H1 (cell line): Measurements from ENCODE around the gene LAMA4. TPM values are rescaled to one million over a fixed set of nuclear protein-coding genes. Genes with fewer than 3 reads are reported as not detected.

Experiments
- CTCF ChIA-PET: fragments of 300-600 bp; sonication (Branson Sonifier 250); formaldehyde crosslinking; loops from one replicate; lab custom pipeline; 2021; ENCODE audit not compliant: partially characterized antibody; lab: Charles Lee
- POLR2A ChIA-PET: fragments of 300-600 bp; sonication (Branson Sonifier 250); formaldehyde crosslinking; loops from one replicate; lab custom pipeline; 2021; ENCODE audit warnings: inconsistent platforms; ENCODE audit not compliant: partially characterized antibody; lab: Charles Lee
- DNase-seq, 2 experiments: peaks; one replicate each; pipeline versions ENCODE4 v3.0.0 to v3.0.0-alpha.2; 2010 to 2022; ENCODE audit warnings: low spot score in 2 of 2, low read depth in 1 of 2, mixed read lengths in 1 of 2
- FAIRE-seq: peaks from 2 replicates; lab custom pipeline; 2011; peaks lifted over from hg19 to GRCh38; lab: Jason Lieb, UNC
- H2AFZ ChIP-seq: 2 replicates; pipeline ENCODE4 v1.8.1; 2012; ENCODE audit warnings: low read length, inconsistent platforms
- H2AK5ac ChIP-seq: 2 replicates; pipeline ENCODE4 v1.6.1; 2013; ENCODE audit warnings: low read depth, low read length
- H2BK120ac ChIP-seq: replicated peaks from 2 replicates; pipeline ENCODE3; 2013; ENCODE audit warnings: low read depth, low read length, inconsistent platforms
- H2BK12ac ChIP-seq: 2 replicates; pipeline ENCODE4 v1.6.1; 2013; ENCODE audit warnings: low read depth, low read length
- H2BK15ac ChIP-seq: 2 replicates; pipeline ENCODE4 v1.6.1; 2013; ENCODE audit warnings: low read length
- H2BK20ac ChIP-seq: 2 replicates; pipeline ENCODE4 v1.6.1; 2013; ENCODE audit warnings: low read length
- H2BK5ac ChIP-seq: 2 replicates; pipeline ENCODE4 v1.6.1; 2013; ENCODE audit warnings: low read depth, low read length
- H3K14ac ChIP-seq: 2 replicates; pipeline ENCODE4 v1.6.1; 2013; ENCODE audit warnings: inconsistent platforms; ENCODE audit not compliant: insufficient read length
- H3K18ac ChIP-seq: 2 replicates; pipeline ENCODE4 v1.6.1; 2013; ENCODE audit warnings: low read length; ENCODE audit errors: extremely low read depth
- H3K23ac ChIP-seq: 2 replicates; pipeline ENCODE4 v1.6.1; 2013; ENCODE audit warnings: inconsistent platforms; ENCODE audit not compliant: insufficient read length
- H3K23me2 ChIP-seq: 2 replicates; pipeline ENCODE4 v1.6.1; 2013; ENCODE audit warnings: low read depth, low read length
- H3K27ac ChIP-seq: 2 replicates; pipeline ENCODE4 v1.6.1; 2011; ENCODE audit warnings: low read depth, low read length, inconsistent platforms
- H3K27me3 ChIP-seq, 4 experiments: replicated peaks in 1 of 4; 1 replicate in 1 of 4; 2 replicates in 3 of 4; pipeline versions ENCODE4 v1.6.1 to v1.8.1; 2011 to 2013; ENCODE audit warnings: low read length in 3 of 4, mild to moderate bottlenecking in 3 of 4, inconsistent platforms in 2 of 4, mixed read lengths in 2 of 4, moderate library complexity in 1 of 4; ENCODE audit not compliant: control insufficient read depth in 3 of 4, insufficient read depth in 3 of 4; ENCODE audit errors: extremely low read depth in 1 of 4
- H3K36me3 ChIP-seq, 4 experiments: 2 replicates each; pipeline versions ENCODE4 v1.6.1 to v1.8.1; 2011 to 2013; ENCODE audit warnings: mild to moderate bottlenecking in 4 of 4, low read length in 3 of 4, moderate library complexity in 2 of 4, control low read depth in 1 of 4, inconsistent platforms in 1 of 4; ENCODE audit not compliant: insufficient read depth in 4 of 4, control insufficient read depth in 2 of 4
- H3K4ac ChIP-seq: replicated peaks from 2 replicates; pipeline ENCODE3; 2013; ENCODE audit warnings: low read length, low read depth, mixed read lengths, inconsistent platforms; ENCODE audit not compliant: insufficient read length
- H3K4me1 ChIP-seq, 4 experiments: replicated peaks in 1 of 4; 1 replicate in 1 of 4; 2 replicates in 3 of 4; pipeline versions ENCODE4 v1.6.1 to v1.8.1; 2011 to 2013; ENCODE audit warnings: low read length in 3 of 4, inconsistent platforms in 2 of 4, mixed read lengths in 1 of 4; ENCODE audit not compliant: insufficient read depth in 4 of 4, control insufficient read depth in 3 of 4
- H3K4me2 ChIP-seq, 2 experiments: 2 replicates each; pipeline versions ENCODE4 v1.6.1 to v1.8.1; 2011 to 2013; ENCODE audit warnings: low read depth in 2 of 2, low read length in 2 of 2, control low read depth in 1 of 2, inconsistent platforms in 1 of 2, mild to moderate bottlenecking in 1 of 2; ENCODE audit not compliant: insufficient read depth in 1 of 2
- H3K4me3 ChIP-seq, 4 experiments: fragments of 200-600, 300-600 bp in 1 of 4; sonication (generic), shearing (Covaris generic), sonication (Bioruptor Twin) in 1 of 4; 2 replicates each; pipeline versions ENCODE4 v1.5.1 to v1.8.1; 2011 to 2016; ENCODE audit warnings: low read length in 4 of 4, low read depth in 3 of 4, control low read depth in 2 of 4, inconsistent platforms in 2 of 4, mild to moderate bottlenecking in 2 of 4, mixed read lengths in 1 of 4, moderate library complexity in 1 of 4; ENCODE audit not compliant: insufficient read depth in 2 of 4; ENCODE audit errors: extremely low read depth in 1 of 4
- H3K56ac ChIP-seq: replicated peaks from 2 replicates; pipeline ENCODE3; 2013; ENCODE audit warnings: low read depth, mild to moderate bottlenecking, mixed read lengths, low read length, inconsistent platforms; ENCODE audit not compliant: insufficient read length
- H3K79me1 ChIP-seq: 2 replicates; pipeline ENCODE4 v1.6.1; 2013; ENCODE audit warnings: low read depth, low read length, control low read depth
- H3K79me2 ChIP-seq, 2 experiments: 2 replicates each; pipeline versions ENCODE4 v1.6.1 to v1.8.1; 2012 to 2013; ENCODE audit warnings: low read length in 2 of 2, mild to moderate bottlenecking in 2 of 2, inconsistent platforms in 1 of 2; ENCODE audit not compliant: insufficient read depth in 2 of 2, control insufficient read depth in 1 of 2
- H3K9ac ChIP-seq, 4 experiments: replicated peaks in 1 of 4; 1 replicate in 1 of 4; 2 replicates in 3 of 4; pipeline versions ENCODE4 v1.6.1 to v1.8.1; 2011 to 2013; ENCODE audit warnings: low read depth in 3 of 4, low read length in 3 of 4, control low read depth in 2 of 4, mild to moderate bottlenecking in 2 of 4, moderate library complexity in 2 of 4, inconsistent platforms in 1 of 4; ENCODE audit errors: extremely low read depth in 1 of 4
- H3K9me3 ChIP-seq, 2 experiments: 2 replicates each; pipeline versions ENCODE4 v1.6.1 to v1.8.1; 2012 to 2013; ENCODE audit warnings: mild to moderate bottlenecking in 2 of 2, moderate library complexity in 2 of 2, control low read depth in 1 of 2, inconsistent platforms in 1 of 2, low read depth in 1 of 2, low read length in 1 of 2, mixed read lengths in 1 of 2; ENCODE audit not compliant: insufficient read depth in 2 of 2
- H4K20me1 ChIP-seq, 2 experiments: replicated peaks in 1 of 2; 2 replicates each; pipeline versions ENCODE3 to v1.8.1; 2011 to 2013; ENCODE audit warnings: inconsistent platforms in 2 of 2, low read length in 2 of 2, mild to moderate bottlenecking in 1 of 2; ENCODE audit not compliant: insufficient read depth in 2 of 2, control insufficient read depth in 1 of 2
- H4K5ac ChIP-seq: 2 replicates; pipeline ENCODE4 v1.6.1; 2013; ENCODE audit warnings: low read length, low read depth, mixed read lengths, inconsistent platforms; ENCODE audit not compliant: insufficient read length
- H4K8ac ChIP-seq: 2 replicates; pipeline ENCODE4 v1.8.0; 2013; ENCODE audit warnings: mild to moderate bottlenecking, moderate library complexity, low read length, inconsistent platforms; ENCODE audit not compliant: insufficient read depth; ENCODE audit errors: extremely low read depth
- H4K91ac ChIP-seq: replicated peaks from 2 replicates; pipeline ENCODE3; 2013; ENCODE audit warnings: low read length, mixed read lengths, inconsistent platforms; ENCODE audit not compliant: insufficient read length
- BACH1 ChIP-seq: IDR thresholded peaks from 2 replicates; pipeline ENCODE4 v1.6.1; 2012; ENCODE audit warnings: low read length, improper control_type of control experiment
- BCL11A ChIP-seq, 2 experiments: IDR thresholded peaks; one replicate each; pipeline ENCODE4 v1.6.1; 2011; ENCODE audit warnings: low read depth in 2 of 2, low read length in 2 of 2, mild to moderate bottlenecking in 2 of 2
- CHD2 ChIP-seq: IDR thresholded peaks from 2 replicates; pipeline ENCODE4 v1.6.1; 2012; ENCODE audit warnings: low read length, improper control_type of control experiment
- CTBP2 ChIP-seq: IDR thresholded peaks from 2 replicates; pipeline ENCODE4 v1.7.0; 2011; ENCODE audit warnings: borderline replicate concordance, mild to moderate bottlenecking, moderate library complexity, mixed read lengths, low read length; ENCODE audit not compliant: insufficient read depth, insufficient read length
- CTCF ChIP-seq, 3 experiments: IDR thresholded peaks; 1 replicate in 2 of 3; 2 replicates in 1 of 3; pipeline versions ENCODE4 v1.5.1 to v1.6.1; 2011; ENCODE audit warnings: low read length in 3 of 3, mild to moderate bottlenecking in 3 of 3, inconsistent platforms in 2 of 3, low read depth in 1 of 3, moderate library complexity in 1 of 3; ENCODE audit not compliant: insufficient read depth in 1 of 3; ENCODE audit errors: control extremely low read depth in 1 of 3
- EP300 ChIP-seq, 2 experiments: IDR thresholded peaks; 1 replicate in 1 of 2; 2 replicates in 1 of 2; pipeline ENCODE4 v1.6.1; 2011 to 2012; ENCODE audit warnings: low read depth in 2 of 2, low read length in 2 of 2, mild to moderate bottlenecking in 2 of 2, borderline replicate concordance in 1 of 2, inconsistent platforms in 1 of 2, moderate library complexity in 1 of 2
- JUND ChIP-seq: IDR thresholded peaks from 2 replicates; pipeline ENCODE4 v1.6.1; 2011; ENCODE audit warnings: mild to moderate bottlenecking, improper control_type of control experiment, low read length
- POLR2A ChIP-seq, 2 experiments: IDR thresholded peaks; 1 replicate in 1 of 2; 2 replicates in 1 of 2; pipeline ENCODE4 v1.6.1; 2011; ENCODE audit warnings: low read depth in 2 of 2, low read length in 2 of 2, mild to moderate bottlenecking in 2 of 2; ENCODE audit errors: control extremely low read depth in 1 of 2
- ZNF274 ChIP-seq: IDR thresholded peaks from 2 replicates; pipeline ENCODE4 v1.7.0; 2012; ENCODE audit warnings: low read length, borderline replicate concordance; ENCODE audit errors: extremely low read depth
- WGBS, 2 experiments: shearing (Covaris generic) in 1 of 2; methylation state at CpG; one replicate each; pipeline versions ENCODE4 v1.1.6 to v1.1.7; 2013 to 2015; ENCODE audit warnings: low lambda C conversion rate in 2 of 2, mixed read lengths in 2 of 2, inconsistent platforms in 1 of 2, low coverage in 1 of 2, missing lambda C conversion rate in 1 of 2; ENCODE audit not compliant: insufficient replicate concordance in 2 of 2, insufficient coverage in 1 of 2, insufficient read length in 1 of 2; ENCODE audit errors: extremely low coverage in 1 of 2, missing lambda C conversion rate in 1 of 2; 5-methylcytosine and 5-hydroxymethylcytosine counted together
- polyA plus RNA-seq, 7 experiments: library from polyadenylated mRNA; depleted of rRNA in 3 of 7; stranded (reverse) in 5 of 7; unstranded in 2 of 7; fragments of >200 nt in 5 of 7; fragments of 200-250 nt in 2 of 7; gene quantifications; 1 replicate in 5 of 7; 2 replicates in 1 of 7; 4 replicates in 1 of 7; pipeline versions ENCODE4 v1.2.1 to v1.2.3, GENCODE V29; 2011 to 2013; ENCODE audit warnings: missing spikeins in 2 of 7, mixed read lengths in 2 of 7
- total RNA-seq: library from RNA; stranded (reverse); fragmentation: NEBNext Ultra II Directional; extraction: Animal tissue kit (Norgen Biotek cat#: 25700); gene quantifications from 2 replicates; pipeline ENCODE4 v1.2.1, GENCODE V29; 2021

Gene LAMA4
- total and polyA plus RNA-seq, 2 of the 8 experiments (the other 6 are each of a cell fraction or from before 2014, with no cell fraction given): 0.95 to 1.5 TPM

GRCh38 chr6:112252571-112253497, 1.5 kb downstream of the LAMA4 start:
- POLR2A ChIA-PET: no interaction called here
- H3K23ac ChIP-seq: no peak overlapping the region
- no peak overlapping the region for H3K27ac ChIP-seq
- H2BK5ac ChIP-seq: no peak overlapping the region
- H2BK15ac ChIP-seq: no peak overlapping the region
- no peaks in the 10 kb centered on the region for H4K20me1 ChIP-seq
- no peak overlapping the region for H3K56ac ChIP-seq
- peaks cover 2 to 35% (median 16%) of the 10 kb centered on the region in 4 experiments for H3K27me3 ChIP-seq
- no peaks in the 10 kb centered on the region for H3K36me3 ChIP-seq
- peak overlapping the region; percentile 89 to 91 for H3K4me2 ChIP-seq
- peaks cover 12% of the 10 kb centered on the region for H3K23me2 ChIP-seq
- no peaks in the 10 kb centered on the region for H3K79me2 ChIP-seq
- no peak overlapping the region for H3K14ac ChIP-seq
- no peak overlapping the region for H4K8ac ChIP-seq
- no peak overlapping the region for H3K9ac ChIP-seq
- no peaks in the 10 kb centered on the region for H3K9me3 ChIP-seq
- H4K91ac ChIP-seq: no peak overlapping the region
- peak overlapping the region; percentile 63 to 76 (median 70); a peak in 7 of 8 replicates for H3K4me3 ChIP-seq
- H2BK20ac ChIP-seq: no peak overlapping the region
- WGBS, 2 experiments: 48% methylated on average over 2 of the region's 2 CpGs; no CpG with 5 or more reads in 1 of the 2 experiments
- no peak for DNase-seq
- no peak for FAIRE-seq
- H3K4ac ChIP-seq: no peak overlapping the region
- H2BK120ac ChIP-seq: no peak overlapping the region
- H3K4me1 ChIP-seq: peaks cover 0 to 7% (median 2%) of the 10 kb centered on the region in 4 experiments; a peak in 3 of 7 replicates
- H2AK5ac ChIP-seq: no peak overlapping the region
- H2AFZ ChIP-seq: 0 out of 2 replicates have a peak overlapping the region, but pooled peaks have one; percentile 88
- H3K79me1 ChIP-seq: no peaks in the 10 kb centered on the region
- CTCF ChIA-PET: interaction anchor here (0.6 to 2.7 kb wide), 4 partner anchors 15 to 83 kb away, joined by 3 to 16 read pairs (median 4); no protein-coding TSS in a partner anchor
- no peak overlapping the region for H2BK12ac ChIP-seq
- no peak overlapping the region for H4K5ac ChIP-seq
- no peak overlapping the region for H3K18ac ChIP-seq
- no peak for TF ChIP-seq ZNF274
- TF ChIP-seq CTCF (IDR thresholded peaks at IDR 0.05; ENCODE audit: control extremely low read depth in 1 of 3, insufficient read depth in 1 of 3, low read depth in 1 of 3, low read length in 3 of 3): no peak
- TF ChIP-seq JUND: no peak
- no peak for TF ChIP-seq BACH1
- no peak for TF ChIP-seq POLR2A (IDR thresholded peaks at IDR 0.05; ENCODE audit: control extremely low read depth in 1 of 2, low read depth in 2 of 2, low read length in 2 of 2)
- TF ChIP-seq CTBP2: no peak
- TF ChIP-seq BCL11A (IDR thresholded peaks at IDR 0.05; ENCODE audit: low read depth in 2 of 2, low read length in 2 of 2): no peak
- no peak for TF ChIP-seq EP300 (IDR thresholded peaks at IDR 0.05; ENCODE audit: borderline replicate concordance in 1 of 2, low read depth in 2 of 2, low read length in 2 of 2)
- no peak for TF ChIP-seq CHD2
